Cardiac fibroblast (primary cell): ENCODE data around the gene MAGI2.

ENCODE experiments used
- DNase-seq, 2 donors: peaks; one replicate each; pipeline versions ENCODE4 v3.0.0 to v3.0.0-alpha.2; 2010; ENCODE audit warnings: low read depth in 2 of 2
- H3K4me3 ChIP-seq, 2 donors: replicated peaks in 1 of 2; 1 replicate in 1 of 2; 2 replicates in 1 of 2; pipeline ENCODE4 v1.5.1; 2011; ENCODE audit warnings: low read depth in 2 of 2, low read length in 2 of 2, mild to moderate bottlenecking in 2 of 2, moderate library complexity in 1 of 2
- TF ChIP-seq, protein P1 (sequence below): IDR thresholded peaks from one replicate; pipeline ENCODE4 v1.5.1; 2011; ENCODE audit warnings: low read depth, mild to moderate bottlenecking, low read length, inconsistent platforms

MAGI2 gene

DNA sequence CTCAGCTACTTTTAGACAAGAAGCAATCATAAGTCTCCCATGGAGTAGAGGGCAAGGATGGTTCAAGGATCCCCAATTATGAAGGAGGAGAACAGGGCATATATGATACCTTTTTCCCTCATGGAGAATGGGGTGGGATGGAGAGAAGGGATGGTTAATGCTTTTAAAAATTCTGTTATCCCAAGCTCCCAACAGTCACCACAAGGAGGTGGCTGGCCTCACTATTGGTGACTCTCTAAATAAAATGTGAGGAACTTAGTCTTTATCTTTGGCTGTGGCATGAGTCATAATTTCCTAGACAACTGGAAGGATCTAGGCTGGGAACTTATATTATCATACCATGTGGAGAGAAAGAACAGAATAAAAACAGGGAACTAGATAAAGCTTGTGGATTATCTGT, 1357.9 kb downstream of the MAGI2 start:
- TF ChIP-seq, protein P1, sequence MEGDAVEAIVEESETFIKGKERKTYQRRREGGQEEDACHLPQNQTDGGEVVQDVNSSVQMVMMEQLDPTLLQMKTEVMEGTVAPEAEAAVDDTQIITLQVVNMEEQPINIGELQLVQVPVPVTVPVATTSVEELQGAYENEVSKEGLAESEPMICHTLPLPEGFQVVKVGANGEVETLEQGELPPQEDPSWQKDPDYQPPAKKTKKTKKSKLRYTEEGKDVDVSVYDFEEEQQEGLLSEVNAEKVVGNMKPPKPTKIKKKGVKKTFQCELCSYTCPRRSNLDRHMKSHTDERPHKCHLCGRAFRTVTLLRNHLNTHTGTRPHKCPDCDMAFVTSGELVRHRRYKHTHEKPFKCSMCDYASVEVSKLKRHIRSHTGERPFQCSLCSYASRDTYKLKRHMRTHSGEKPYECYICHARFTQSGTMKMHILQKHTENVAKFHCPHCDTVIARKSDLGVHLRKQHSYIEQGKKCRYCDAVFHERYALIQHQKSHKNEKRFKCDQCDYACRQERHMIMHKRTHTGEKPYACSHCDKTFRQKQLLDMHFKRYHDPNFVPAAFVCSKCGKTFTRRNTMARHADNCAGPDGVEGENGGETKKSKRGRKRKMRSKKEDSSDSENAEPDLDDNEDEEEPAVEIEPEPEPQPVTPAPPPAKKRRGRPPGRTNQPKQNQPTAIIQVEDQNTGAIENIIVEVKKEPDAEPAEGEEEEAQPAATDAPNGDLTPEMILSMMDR: peak; percentile 11
- H3K4me3 ChIP-seq: no peak overlapping the region
- DNase-seq: peak; percentile 58 to 65

DNA sequence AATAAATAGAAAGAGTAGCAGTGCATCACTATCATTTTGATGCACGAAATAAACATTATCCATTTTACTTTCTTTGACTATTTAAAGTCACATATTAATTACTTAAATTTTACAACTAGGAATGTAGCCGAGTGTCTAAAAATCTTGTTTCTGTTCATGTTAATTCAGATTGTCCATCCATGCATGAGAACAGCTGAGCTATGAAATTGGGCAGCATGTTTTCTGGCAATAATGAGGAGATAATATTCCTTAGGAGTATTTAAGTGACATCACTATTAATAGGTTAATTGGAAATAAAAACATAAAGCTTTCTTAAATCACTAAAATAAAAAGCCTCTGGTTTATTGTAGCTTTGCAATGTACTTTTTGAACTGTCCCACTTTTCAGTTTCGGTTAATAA, 1361.1 kb downstream of the MAGI2 start:
- TF ChIP-seq, protein P1: no peak
- H3K4me3 ChIP-seq: no peak overlapping the region
- no peak for DNase-seq

DNA sequence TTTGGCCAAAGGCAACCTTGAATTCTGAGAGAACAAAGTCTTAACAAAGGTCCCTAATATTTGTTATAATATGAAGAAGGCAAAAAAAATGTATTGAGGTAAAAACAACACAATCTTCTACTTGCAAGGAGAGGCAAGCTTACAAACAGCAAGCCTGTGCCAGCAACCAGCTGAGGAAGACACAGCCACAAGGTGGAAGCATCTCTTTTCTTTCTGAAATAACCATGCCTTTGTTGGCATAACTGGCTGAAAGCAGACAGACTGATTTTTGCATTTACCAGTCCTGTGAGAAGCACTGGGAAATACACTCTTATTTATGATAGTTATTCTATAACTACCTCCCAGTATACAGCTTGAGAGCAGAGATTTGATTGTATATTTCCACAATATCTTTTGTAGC, 1362.9 kb downstream of the MAGI2 start:
- H3K4me3 ChIP-seq: no peak overlapping the region
- DNase-seq: peak in 1 of 2 donors; percentile 5
- TF ChIP-seq, protein P1: peak; percentile 2

DNA sequence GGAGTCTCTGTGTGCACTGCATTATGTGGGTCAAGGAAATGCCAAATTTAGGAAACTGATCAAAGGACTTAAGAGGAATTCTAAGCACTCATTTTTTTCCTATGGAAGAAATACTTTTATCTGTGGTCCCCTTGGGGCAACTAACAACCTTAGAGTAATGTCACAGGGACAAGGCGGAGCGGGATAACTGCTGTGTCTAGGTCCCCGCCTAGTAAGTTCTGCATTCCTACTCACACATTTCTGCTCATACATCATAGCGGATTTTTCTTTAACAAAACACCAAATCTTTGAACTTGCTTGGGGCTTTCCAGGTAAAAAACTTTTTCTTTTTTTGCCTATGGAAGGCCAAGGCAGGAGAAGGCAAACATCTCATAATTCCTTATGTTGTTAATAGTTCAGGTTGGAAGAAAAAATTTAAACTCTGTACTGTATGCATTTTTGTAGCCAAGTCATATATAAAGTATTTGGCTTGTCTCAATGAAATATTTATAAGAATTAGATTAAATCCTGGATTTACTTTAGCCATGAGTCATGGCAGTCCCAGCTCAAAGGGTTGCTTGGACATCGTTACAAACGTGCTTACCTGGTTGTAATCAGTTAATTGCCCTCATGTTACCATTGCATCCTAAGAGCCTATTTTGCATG, 1369.9 kb downstream of the MAGI2 start:
- H3K4me3 ChIP-seq: no peak overlapping the region
- TF ChIP-seq, protein P1: no peak
- no peak for DNase-seq

DNA sequence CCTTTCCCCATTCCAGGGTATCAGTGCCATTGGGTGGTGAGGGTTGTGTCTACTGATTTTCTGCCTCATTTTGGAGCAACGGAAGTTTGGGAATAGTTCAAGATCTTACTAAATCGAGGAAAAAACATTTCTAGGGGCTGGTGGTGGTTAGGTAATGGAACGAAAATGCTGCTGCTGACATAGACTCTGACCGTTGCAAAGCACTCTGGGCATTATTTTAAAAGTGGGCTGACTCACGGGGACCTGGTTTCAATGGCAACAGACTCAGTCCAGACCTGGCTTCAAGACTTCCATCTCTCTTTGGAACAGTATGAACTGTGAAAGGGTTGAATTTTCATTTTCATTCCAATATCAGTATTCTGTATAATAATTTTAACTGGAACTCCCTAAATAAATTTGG, 1370.9 kb downstream of the MAGI2 start:
- H3K4me3 ChIP-seq: no peak overlapping the region
- TF ChIP-seq, protein P1: no peak
- DNase-seq: no peak

DNA sequence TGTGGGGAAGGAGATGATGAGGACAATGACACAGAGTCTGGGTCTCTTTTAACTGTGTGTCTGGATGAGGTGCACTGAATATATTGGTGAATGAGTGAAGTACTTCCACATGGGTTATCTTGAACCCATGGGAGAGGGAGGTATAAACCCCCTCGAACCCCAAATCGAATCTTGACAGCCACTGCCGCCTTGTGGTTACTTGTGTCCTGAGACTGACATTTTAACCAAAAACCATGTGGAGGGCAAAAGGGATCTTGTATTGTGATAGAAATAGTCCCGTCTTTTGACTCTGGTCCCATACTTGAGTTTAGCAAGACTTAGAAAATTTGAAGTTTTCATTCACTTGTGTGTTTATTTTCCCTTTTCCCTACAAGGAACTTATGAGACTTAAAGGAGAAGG, 1371.6 kb downstream of the MAGI2 start:
- H3K4me3 ChIP-seq: no peak overlapping the region

More for the DNA sequence above, 1371.6 kb downstream of the MAGI2 start:
- TF ChIP-seq, protein P1: no peak
- DNase-seq: no peak
